DND-41 (cell line): ENCODE data around the gene KCNK15.
"Not testable (repeated sequence)": the region's sequence is repeated elsewhere in the genome, so short reads cannot be mapped to it uniquely, and the experiment has no call there.

Experiments used
- ATAC-seq: fragments of 200-7000 bp; cut with Tn5 transposase; 3 replicates; pipeline ENCODE4 v1.9.1; 2021; ENCODE audit warnings: low read depth; ENCODE audit not compliant: insufficient read depth
- DNase-seq: peaks from one replicate; pipeline ENCODE4 v3.0.0-alpha.2; 2020
- H2AFZ ChIP-seq: 2 replicates; pipeline ENCODE4 v1.6.0; 2012; ENCODE audit warnings: low read depth, low read length
- H3K27ac ChIP-seq: 2 replicates; pipeline ENCODE4 v1.5.1; 2012; ENCODE audit warnings: low read length, inconsistent platforms
- H3K27me3 ChIP-seq: fragments of 200-600 bp; sonication (generic); 2 replicates; pipeline ENCODE4 v1.6.0; 2012; ENCODE audit warnings: low read length, mild to moderate bottlenecking, inconsistent platforms; ENCODE audit not compliant: insufficient read depth, poor library complexity
- H3K36me3 ChIP-seq: 2 replicates; pipeline ENCODE4 v1.5.1; 2012; ENCODE audit warnings: low read length, inconsistent platforms; ENCODE audit not compliant: insufficient read depth
- H3K4me1 ChIP-seq: 2 replicates; pipeline ENCODE4 v1.5.1; 2012; ENCODE audit warnings: mild to moderate bottlenecking, low read length; ENCODE audit not compliant: insufficient read depth
- H3K4me2 ChIP-seq: 2 replicates; pipeline ENCODE4 v1.6.0; 2012; ENCODE audit warnings: mild to moderate bottlenecking, moderate library complexity, low read length, inconsistent platforms; ENCODE audit not compliant: insufficient read depth
- H3K4me3 ChIP-seq, 2 experiments: fragments of 200-600 bp in 1 of 2; shearing (Covaris generic) in 1 of 2; 2 replicates each; pipeline ENCODE4 v1.5.1; 2012 to 2016; ENCODE audit warnings: inconsistent platforms in 2 of 2, low read length in 2 of 2, mild to moderate bottlenecking in 2 of 2, low read depth in 1 of 2, moderate library complexity in 1 of 2
- H3K79me2 ChIP-seq: 2 replicates; pipeline ENCODE4 v1.6.0; 2012; ENCODE audit warnings: low read length, inconsistent platforms; ENCODE audit not compliant: insufficient read depth
- H3K9ac ChIP-seq: 2 replicates; pipeline ENCODE4 v1.6.0; 2012; ENCODE audit warnings: low read depth, mild to moderate bottlenecking, inconsistent platforms, low read length, moderate library complexity
- H3K9me3 ChIP-seq: 2 replicates; pipeline ENCODE4 v1.5.1; 2012; ENCODE audit warnings: low read length, moderate library complexity, mild to moderate bottlenecking, inconsistent platforms; ENCODE audit not compliant: insufficient read depth, severe bottlenecking
- H4K20me1 ChIP-seq: 2 replicates; pipeline ENCODE4 v1.6.0; 2012; ENCODE audit warnings: low read length; ENCODE audit not compliant: insufficient read depth
- EZH2 ChIP-seq: IDR thresholded peaks from 3 replicates; pipeline ENCODE4 v1.6.1; 2012; ENCODE audit warnings: borderline replicate concordance, low read depth, mild to moderate bottlenecking, moderate library complexity, low read length, inconsistent platforms; ENCODE audit not compliant: severe bottlenecking
- TF ChIP-seq, protein P1 (sequence below): IDR thresholded peaks from 2 replicates; pipeline ENCODE4 v1.5.1; 2012; ENCODE audit warnings: borderline replicate concordance, low read length, moderate library complexity, mild to moderate bottlenecking; ENCODE audit not compliant: poor library complexity, severe bottlenecking; ENCODE audit errors: extremely low read depth

KCNK15 gene

DNA sequence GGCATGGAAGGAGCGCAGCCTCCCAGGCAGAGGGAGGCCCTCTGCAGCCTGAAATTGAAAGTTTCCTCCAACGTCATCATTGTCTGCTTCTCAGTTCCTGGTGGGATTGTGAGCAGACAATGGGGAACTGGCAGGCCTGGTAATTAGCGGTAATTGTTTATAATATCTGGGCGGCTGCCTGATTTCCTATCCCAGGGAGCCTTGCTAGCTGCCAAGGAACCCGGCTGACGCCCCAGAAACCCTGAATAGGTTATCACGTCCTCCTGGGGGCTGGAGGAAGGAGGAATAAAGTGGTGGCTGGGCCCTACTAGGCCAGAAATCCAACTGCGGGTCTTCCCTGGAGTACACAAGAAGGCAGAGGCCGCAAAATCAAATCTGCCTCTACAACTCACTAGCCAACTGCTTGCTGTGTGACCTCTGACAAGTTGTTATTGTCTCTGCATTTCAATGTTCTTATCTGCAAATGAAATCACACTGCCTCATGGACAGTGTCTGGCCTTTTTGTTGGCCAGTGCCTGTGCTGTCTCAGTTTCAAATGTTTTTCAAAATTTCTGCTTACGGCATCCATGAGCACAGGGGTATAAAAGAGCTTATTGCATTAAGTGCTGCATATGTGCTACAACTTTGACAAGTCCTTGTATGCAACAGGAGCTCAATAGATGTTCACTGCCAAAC is 16.9 kb downstream of the KCNK15 start:
- Histone ChIP-seq H3K4me3 (no peak overlapping the region), H3K79me2 (no peaks in the 10 kb centered on the region), H3K9me3 (no peaks in the 10 kb centered on the region), H3K4me2 (no peak overlapping the region), H3K4me1 (no peaks in the 10 kb centered on the region), H3K27me3 (peaks cover 31% of the 10 kb centered on the region), H3K9ac (no peak overlapping the region), H3K27ac (no peak overlapping the region), H3K36me3 (no peaks in the 10 kb centered on the region), H2AFZ (no peak overlapping the region), H4K20me1 (no peaks in the 10 kb centered on the region)
- TF ChIP-seq, protein P1, sequence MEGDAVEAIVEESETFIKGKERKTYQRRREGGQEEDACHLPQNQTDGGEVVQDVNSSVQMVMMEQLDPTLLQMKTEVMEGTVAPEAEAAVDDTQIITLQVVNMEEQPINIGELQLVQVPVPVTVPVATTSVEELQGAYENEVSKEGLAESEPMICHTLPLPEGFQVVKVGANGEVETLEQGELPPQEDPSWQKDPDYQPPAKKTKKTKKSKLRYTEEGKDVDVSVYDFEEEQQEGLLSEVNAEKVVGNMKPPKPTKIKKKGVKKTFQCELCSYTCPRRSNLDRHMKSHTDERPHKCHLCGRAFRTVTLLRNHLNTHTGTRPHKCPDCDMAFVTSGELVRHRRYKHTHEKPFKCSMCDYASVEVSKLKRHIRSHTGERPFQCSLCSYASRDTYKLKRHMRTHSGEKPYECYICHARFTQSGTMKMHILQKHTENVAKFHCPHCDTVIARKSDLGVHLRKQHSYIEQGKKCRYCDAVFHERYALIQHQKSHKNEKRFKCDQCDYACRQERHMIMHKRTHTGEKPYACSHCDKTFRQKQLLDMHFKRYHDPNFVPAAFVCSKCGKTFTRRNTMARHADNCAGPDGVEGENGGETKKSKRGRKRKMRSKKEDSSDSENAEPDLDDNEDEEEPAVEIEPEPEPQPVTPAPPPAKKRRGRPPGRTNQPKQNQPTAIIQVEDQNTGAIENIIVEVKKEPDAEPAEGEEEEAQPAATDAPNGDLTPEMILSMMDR: no peak
- TF ChIP-seq EZH2: no peak
- ATAC-seq (no peak), DNase-seq (no peak)

- ATAC-seq: not testable (repeated sequence)
These were observed 18.1 kb downstream of the KCNK15 start for GRCh38 chr20:44763798-44764197.

GRCh38 chr20:44765091-44765490 is 19.4 kb downstream of the KCNK15 start:
- H3K4me1 ChIP-seq: no peaks in the 10 kb centered on the region
- no peaks in the 10 kb centered on the region for H4K20me1 ChIP-seq
- H3K9me3 ChIP-seq: no peaks in the 10 kb centered on the region
- H2AFZ ChIP-seq: no peak overlapping the region
- ATAC-seq (no peak), DNase-seq (no peak)
- H3K36me3 ChIP-seq: no peaks in the 10 kb centered on the region
- H3K4me3 ChIP-seq: no peak overlapping the region
- H3K27ac ChIP-seq: no peak overlapping the region
- no peak for TF ChIP-seq EZH2
- TF ChIP-seq, protein P1: no peak
- peaks cover 31% of the 10 kb centered on the region for H3K27me3 ChIP-seq
- no peak overlapping the region for H3K9ac ChIP-seq
- no peak overlapping the region for H3K4me2 ChIP-seq
- no peaks in the 10 kb centered on the region for H3K79me2 ChIP-seq

More at GRCh38 chr20:44763798-44764197, 18.1 kb downstream of the KCNK15 start:
- H3K27ac ChIP-seq, H3K4me1 ChIP-seq, DNase-seq, H3K9me3 ChIP-seq, H3K4me2 ChIP-seq, H3K9ac ChIP-seq, H3K79me2 ChIP-seq, H4K20me1 ChIP-seq, H3K36me3 ChIP-seq, H3K4me3 ChIP-seq, H2AFZ ChIP-seq: not testable (repeated sequence)
- peaks cover 31% of the 10 kb centered on the region for H3K27me3 ChIP-seq

DNA sequence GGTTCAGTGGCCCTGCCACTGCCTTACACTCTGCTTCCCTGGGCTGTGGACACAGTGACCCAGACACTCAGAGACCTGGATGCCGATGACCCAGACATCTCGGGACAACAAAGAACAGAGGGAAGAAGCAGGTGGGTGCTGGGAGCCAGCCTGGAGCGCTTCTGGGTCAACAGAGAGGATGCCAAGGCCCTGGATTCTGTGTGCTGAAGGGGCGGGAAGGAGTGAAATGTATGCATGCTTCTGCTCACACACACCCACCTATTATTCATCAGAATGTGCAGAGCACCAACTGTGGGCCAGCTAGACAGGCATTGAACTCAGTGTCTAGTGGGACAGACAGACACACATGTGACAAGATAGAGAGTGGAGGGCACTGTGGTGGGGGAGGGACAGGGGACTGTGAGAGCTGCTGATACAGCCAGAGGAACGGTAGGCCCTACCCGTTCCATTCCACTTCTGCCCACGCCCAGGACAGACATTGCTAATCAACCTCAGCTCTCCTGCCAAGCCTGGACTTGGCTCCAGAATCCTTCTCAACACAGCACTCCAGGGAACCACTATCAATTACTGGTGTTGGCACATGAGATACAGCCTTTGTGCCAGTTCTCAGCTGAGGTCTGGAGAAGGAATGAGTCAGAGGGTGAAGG is 20.2 kb downstream of the KCNK15 start:
- Histone ChIP-seq H3K4me1 (no peaks in the 10 kb centered on the region), H3K79me2 (no peaks in the 10 kb centered on the region), H3K9ac (no peak overlapping the region), H3K27ac (no peak overlapping the region), H3K36me3 (no peaks in the 10 kb centered on the region), H4K20me1 (no peaks in the 10 kb centered on the region), H3K4me3 (no peak overlapping the region), H3K4me2 (no peak overlapping the region), H2AFZ (no peak overlapping the region), H3K27me3 (peaks cover 26% of the 10 kb centered on the region), H3K9me3 (no peaks in the 10 kb centered on the region)
- TF ChIP-seq, protein P1: no peak
- no peak for TF ChIP-seq EZH2
- DNase-seq: no peak
- ATAC-seq: no peak
